Trophoblast cell (in vitro differentiated cells and primary cell): ENCODE measurements around the gene BTG2.

Experiments
- DNase-seq, 2 donors: peaks; one replicate each; pipeline ENCODE4 v3.0.0-alpha.2; 2016
- H2AFZ ChIP-seq: 2 replicates; pipeline ENCODE4 v1.6.1; 2013; ENCODE audit warnings: low read length, moderate library complexity, mild to moderate bottlenecking; ENCODE audit not compliant: insufficient read depth, poor library complexity
- H2AK5ac ChIP-seq: 2 replicates; pipeline ENCODE4 v1.6.1; 2013; ENCODE audit warnings: mild to moderate bottlenecking, low read length
- H2BK120ac ChIP-seq: 2 replicates; pipeline ENCODE4 v1.6.1; 2013; ENCODE audit warnings: low read length, mild to moderate bottlenecking, moderate library complexity; ENCODE audit not compliant: insufficient read depth, poor library complexity
- H2BK12ac ChIP-seq: 2 replicates; pipeline ENCODE4 v1.6.1; 2013; ENCODE audit warnings: mild to moderate bottlenecking, low read length, moderate library complexity
- H2BK5ac ChIP-seq: 2 replicates; pipeline ENCODE4 v1.6.1; 2013; ENCODE audit warnings: low read length, low read depth, moderate library complexity, mild to moderate bottlenecking; ENCODE audit not compliant: poor library complexity
- H3K14ac ChIP-seq: 2 replicates; pipeline ENCODE4 v1.6.1; 2013; ENCODE audit warnings: mild to moderate bottlenecking, low read length
- H3K18ac ChIP-seq: 2 replicates; pipeline ENCODE4 v1.6.1; 2013; ENCODE audit warnings: mild to moderate bottlenecking, low read length
- H3K23ac ChIP-seq: 2 replicates; pipeline ENCODE4 v1.6.1; 2013; ENCODE audit warnings: low read length
- H3K27ac ChIP-seq: 2 replicates; pipeline ENCODE4 v1.5.1; 2013; ENCODE audit warnings: low read depth, mild to moderate bottlenecking, inconsistent platforms, low read length, moderate library complexity
- H3K27me3 ChIP-seq: 2 replicates; pipeline ENCODE4 v1.6.1; 2013; ENCODE audit warnings: inconsistent platforms, mild to moderate bottlenecking, low read length, moderate library complexity; ENCODE audit not compliant: insufficient read depth
- H3K36me3 ChIP-seq, 2 experiments: 1 replicate in 1 of 2; 2 replicates in 1 of 2; pipeline ENCODE4 v1.6.1; 2013; ENCODE audit warnings: low read length in 2 of 2, mild to moderate bottlenecking in 2 of 2, moderate library complexity in 1 of 2; ENCODE audit not compliant: insufficient read depth in 2 of 2, control insufficient read depth in 1 of 2
- H3K4ac ChIP-seq: 2 replicates; pipeline ENCODE4 v1.6.1; 2013; ENCODE audit warnings: low read depth, mild to moderate bottlenecking, low read length, moderate library complexity
- H3K4me1 ChIP-seq, 2 experiments: 1 replicate in 1 of 2; 2 replicates in 1 of 2; pipeline ENCODE4 v1.6.1; 2013; ENCODE audit warnings: low read length in 2 of 2, mild to moderate bottlenecking in 2 of 2, moderate library complexity in 1 of 2; ENCODE audit not compliant: insufficient read depth in 2 of 2, control insufficient read depth in 1 of 2
- H3K4me2 ChIP-seq: 2 replicates; pipeline ENCODE4 v1.6.1; 2013; ENCODE audit warnings: inconsistent platforms, mild to moderate bottlenecking, low read length, moderate library complexity
- H3K4me3 ChIP-seq: 2 replicates; pipeline ENCODE4 v1.5.1; 2013; ENCODE audit warnings: mild to moderate bottlenecking, low read depth, low read length, inconsistent platforms
- H3K79me1 ChIP-seq: one replicate; pipeline ENCODE4 v1.6.1; 2013; ENCODE audit warnings: low read length
- H3K79me2 ChIP-seq: 2 replicates; pipeline ENCODE4 v1.6.1; 2013; ENCODE audit warnings: low read length, mild to moderate bottlenecking; ENCODE audit not compliant: control insufficient read depth, insufficient read depth, poor library complexity
- H3K9ac ChIP-seq: 2 replicates; pipeline ENCODE4 v1.6.1; 2013; ENCODE audit warnings: mild to moderate bottlenecking, low read length
- H3K9me3 ChIP-seq: 2 replicates; pipeline ENCODE4 v1.6.1; 2013; ENCODE audit warnings: low read depth, mild to moderate bottlenecking, control low read depth, inconsistent platforms, low read length; ENCODE audit not compliant: insufficient read depth
- H4K12ac ChIP-seq: 2 replicates; pipeline ENCODE4 v1.6.1; 2013; ENCODE audit warnings: low read depth, mild to moderate bottlenecking, low read length, moderate library complexity
- H4K8ac ChIP-seq: 2 replicates; pipeline ENCODE4 v1.6.1; 2013; ENCODE audit warnings: low read depth, mild to moderate bottlenecking, low read length, moderate library complexity
- H4K91ac ChIP-seq: one replicate; pipeline ENCODE4 v1.6.1; 2013; ENCODE audit warnings: low read depth, mild to moderate bottlenecking, low read length, moderate library complexity
- WGBS: extraction: QIAGEN DNeasy Blood & Tissue Kit; methylation state at CpG from one replicate; pipeline ENCODE4 v1.1.7; 2013; ENCODE audit warnings: missing lambda C conversion rate; ENCODE audit not compliant: insufficient read length, insufficient coverage; ENCODE audit errors: extremely low coverage; 5-methylcytosine and 5-hydroxymethylcytosine counted together

BTG2 gene

DNA sequence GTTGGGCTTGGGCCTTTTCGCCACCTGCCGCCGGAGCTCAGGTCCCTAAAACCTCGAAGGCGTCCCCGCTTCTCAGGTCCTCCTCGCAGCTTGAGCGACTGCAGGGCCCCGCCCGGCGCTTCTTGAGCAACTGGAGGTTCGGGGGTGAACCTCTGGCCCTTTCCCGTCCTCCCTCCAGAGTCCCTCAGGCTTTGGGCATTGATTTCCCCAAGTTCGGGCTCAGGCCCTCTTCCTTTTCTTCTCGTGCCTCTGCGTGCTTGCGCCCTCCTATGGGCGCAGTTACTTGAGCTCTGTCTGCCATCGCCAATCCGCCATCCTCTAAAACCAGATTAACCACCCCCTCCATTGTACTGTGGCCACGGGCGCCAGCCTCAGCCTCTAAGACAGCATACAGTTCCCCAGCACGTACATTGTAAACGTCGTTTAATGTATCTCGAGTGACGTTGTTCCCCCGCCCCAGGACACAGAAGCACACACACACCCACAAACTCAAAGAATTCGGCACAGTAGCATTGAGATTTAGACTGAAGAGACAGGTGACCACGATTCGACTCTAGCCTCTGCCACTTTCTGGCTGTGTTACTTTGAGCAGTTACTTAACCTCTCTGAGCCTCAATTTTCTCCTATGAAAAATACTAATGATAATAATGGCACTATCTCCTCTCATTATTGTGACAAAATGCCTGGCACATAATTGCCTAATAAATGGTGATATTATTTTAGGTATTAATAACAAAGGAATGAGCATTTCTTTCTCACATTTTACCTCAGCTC lies 22.6 kb downstream of the BTG2 start:
- Histone ChIP-seq H3K9me3 (peaks cover 3% of the 10 kb centered on the region), H3K23ac (no peak overlapping the region), H3K79me2 (no peaks in the 10 kb centered on the region), H3K27me3 (no peaks in the 10 kb centered on the region), H4K12ac (peak overlapping the region; percentile 91), H2AFZ (peak overlapping the region; percentile 96), H3K18ac (peak overlapping the region; percentile 77), H3K14ac (peak overlapping the region; percentile 84), H2BK120ac (peak overlapping the region; percentile 97), H3K4me1 (peaks cover 2 to 9% of the 10 kb centered on the region in 2 experiments), H3K9ac (no peak overlapping the region), H3K4ac (peak overlapping the region; percentile 77), H3K27ac (peak overlapping the region; percentile 73), H4K8ac (peak overlapping the region; percentile 89), H2BK12ac (peak overlapping the region; percentile 89), H2BK5ac (peak overlapping the region; percentile 68), H2AK5ac (peak overlapping the region; percentile 62), H4K91ac (peak overlapping the region; percentile 87), H3K4me3 (peak overlapping the region; percentile 4), H3K79me1 (peaks cover 10% of the 10 kb centered on the region), H3K36me3 (no peaks in the 10 kb centered on the region), H3K4me2 (peak overlapping the region; percentile 80)
- no CpG with 5 or more reads among the region's 31 CpGs for WGBS
- DNase-seq: peak; percentile 33 to 60

DNA sequence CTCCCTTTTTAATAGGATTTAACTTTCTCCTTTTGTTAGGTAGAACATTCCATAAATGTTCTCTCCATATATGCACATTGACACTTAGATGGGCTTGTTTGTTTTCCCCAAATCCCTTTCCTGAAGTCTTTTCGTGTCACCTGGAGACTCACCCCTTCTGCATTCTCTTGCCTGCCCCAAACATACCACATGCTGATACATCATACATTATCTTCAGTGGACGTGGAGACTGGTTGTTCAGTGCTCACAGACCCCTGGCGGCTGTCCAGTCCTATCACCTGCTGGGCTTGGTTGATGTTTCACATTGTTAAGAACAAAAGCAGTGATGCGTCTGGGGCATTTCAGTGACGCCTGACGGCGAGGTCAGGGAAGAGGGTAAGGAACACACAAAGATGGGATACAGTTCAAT lies 23.4 kb downstream of the BTG2 start:
- Histone ChIP-seq H2BK12ac (no peak overlapping the region), H3K4me3 (no peak overlapping the region), H3K18ac (no peak overlapping the region), H2BK120ac (no peak overlapping the region), H3K79me1 (peaks cover 10% of the 10 kb centered on the region), H3K27ac (no peak overlapping the region), H4K8ac (no peak overlapping the region), H2BK5ac (no peak overlapping the region), H3K9me3 (peaks cover 3% of the 10 kb centered on the region), H4K91ac (no peak overlapping the region), H3K4me1 (peaks cover 2 to 9% of the 10 kb centered on the region in 2 experiments), H3K23ac (no peak overlapping the region), H3K9ac (no peak overlapping the region), H2AK5ac (no peak overlapping the region), H3K79me2 (no peaks in the 10 kb centered on the region), H4K12ac (no peak overlapping the region), H3K36me3 (no peaks in the 10 kb centered on the region), H3K4ac (no peak overlapping the region), H3K14ac (no peak overlapping the region), H3K27me3 (no peaks in the 10 kb centered on the region), H3K4me2 (no peak overlapping the region), H2AFZ (no peak overlapping the region)
- WGBS: no CpG with 5 or more reads among the region's 7 CpGs
- DNase-seq: peak in 1 of 2 donors; percentile 56

DNA sequence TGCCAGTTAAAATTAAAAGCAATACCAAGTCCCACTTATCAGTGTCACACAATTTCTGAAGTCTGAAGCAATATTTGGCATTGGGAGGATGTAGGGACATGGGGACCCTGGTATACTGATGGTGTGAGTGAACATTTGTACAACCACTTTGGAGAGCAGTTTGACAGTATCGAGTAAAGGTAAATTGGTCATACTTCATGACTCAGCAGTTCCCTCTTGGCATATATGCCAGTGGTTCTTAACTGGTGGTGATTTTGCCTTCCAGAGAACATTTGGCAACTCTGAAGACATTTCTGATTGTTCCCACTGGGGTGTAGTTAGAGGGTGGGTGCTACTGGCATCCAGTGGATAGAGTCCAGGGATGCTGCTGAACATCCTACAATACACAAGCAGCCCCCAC lies 25.9 kb downstream of the BTG2 start:
- H3K9ac ChIP-seq: no peak overlapping the region
- no peak overlapping the region for H3K23ac ChIP-seq
- H3K79me1 ChIP-seq: peaks cover 10% of the 10 kb centered on the region
- no peak overlapping the region for H2BK12ac ChIP-seq
- peaks cover 3% of the 10 kb centered on the region for H3K9me3 ChIP-seq
- H4K12ac ChIP-seq: no peak overlapping the region
- no peak for DNase-seq
- H4K91ac ChIP-seq: no peak overlapping the region
- H2BK5ac ChIP-seq: no peak overlapping the region
- no peak overlapping the region for H3K4me2 ChIP-seq
- no peak overlapping the region for H3K27ac ChIP-seq
- H3K27me3 ChIP-seq: no peaks in the 10 kb centered on the region
- no peak overlapping the region for H3K4me3 ChIP-seq
- H2BK120ac ChIP-seq: no peak overlapping the region
- peaks cover 2 to 12% of the 10 kb centered on the region in 2 experiments for H3K4me1 ChIP-seq
- no peaks in the 10 kb centered on the region for H3K79me2 ChIP-seq
- H3K36me3 ChIP-seq: no peaks in the 10 kb centered on the region
- no peak overlapping the region for H2AFZ ChIP-seq
- H4K8ac ChIP-seq: no peak overlapping the region
- H3K14ac ChIP-seq: no peak overlapping the region
- no peak overlapping the region for H3K18ac ChIP-seq
- H3K4ac ChIP-seq: no peak overlapping the region
- no peak overlapping the region for H2AK5ac ChIP-seq
- no CpG with 5 or more reads among the region's 1 CpG for WGBS

DNA sequence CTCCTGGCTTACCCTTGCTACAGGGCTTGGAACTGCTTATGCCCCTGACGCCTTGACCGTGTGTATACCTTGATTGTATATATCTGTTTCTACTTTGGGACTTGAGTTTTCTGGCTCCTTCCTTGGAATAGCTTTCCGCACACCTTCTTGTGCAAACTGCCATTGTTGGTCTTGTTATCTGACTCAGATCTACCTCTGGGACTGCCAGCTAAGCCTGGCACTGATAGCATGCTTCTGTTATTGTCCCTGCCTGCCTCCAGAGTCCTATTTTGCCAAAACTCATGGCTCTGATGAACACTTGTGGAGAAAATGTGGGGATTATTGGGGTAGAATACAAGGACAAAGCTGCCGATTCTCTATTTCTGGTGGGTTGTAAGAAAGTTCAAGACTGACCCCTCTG lies 30.2 kb downstream of the BTG2 start:
- Histone ChIP-seq H3K23ac (no peak overlapping the region), H3K79me2 (no peaks in the 10 kb centered on the region), H3K36me3 (no peaks in the 10 kb centered on the region), H4K8ac (no peak overlapping the region), H3K4ac (no peak overlapping the region), H2AFZ (no peak overlapping the region), H3K18ac (no peak overlapping the region), H4K12ac (no peak overlapping the region), H2AK5ac (no peak overlapping the region), H3K14ac (no peak overlapping the region), H2BK120ac (no peak overlapping the region), H4K91ac (no peak overlapping the region), H3K27ac (no peak overlapping the region), H2BK12ac (no peak overlapping the region), H3K4me3 (no peak overlapping the region), H3K27me3 (no peaks in the 10 kb centered on the region), H3K4me2 (no peak overlapping the region), H3K9ac (no peak overlapping the region), H3K9me3 (no peaks in the 10 kb centered on the region), H3K79me1 (no peaks in the 10 kb centered on the region), H3K4me1 (peaks cover 0 to 3% of the 10 kb centered on the region in 2 experiments), H2BK5ac (no peak overlapping the region)
- DNase-seq: no peak
- no CpG with 5 or more reads among the region's 4 CpGs for WGBS
